Subcutaneous adipose tissue (tissue), 4 donors: ENCODE results near the gene KMT2C. TPM values are rescaled to one million over a fixed set of nuclear protein-coding genes. Genes with fewer than 3 reads are reported as not detected.

Experiments used
- CTCF ChIP-seq: fragments of 450-650 bp; IDR thresholded peaks from one replicate; pipeline ENCODE4 v1.5.1; 2016; ENCODE audit warnings: low read depth, mild to moderate bottlenecking, control low read depth, antibody characterized with exemption, moderate library complexity
- total RNA-seq, 4 donors: library from RNA; depleted of rRNA; stranded (reverse); fragments of >200 nt; gene quantifications; one replicate each; pipeline ENCODE4 v1.1.0, GENCODE V29; 2016

Gene KMT2C
- total RNA-seq, 4 donors from 2014 or later: 68.7 to 86.8 (median 70.5) TPM

- TF ChIP-seq CTCF: no peak
Measured at GRCh38 chr7:152419473-152420429, 16.1 kb downstream of the KMT2C start.

DNA sequence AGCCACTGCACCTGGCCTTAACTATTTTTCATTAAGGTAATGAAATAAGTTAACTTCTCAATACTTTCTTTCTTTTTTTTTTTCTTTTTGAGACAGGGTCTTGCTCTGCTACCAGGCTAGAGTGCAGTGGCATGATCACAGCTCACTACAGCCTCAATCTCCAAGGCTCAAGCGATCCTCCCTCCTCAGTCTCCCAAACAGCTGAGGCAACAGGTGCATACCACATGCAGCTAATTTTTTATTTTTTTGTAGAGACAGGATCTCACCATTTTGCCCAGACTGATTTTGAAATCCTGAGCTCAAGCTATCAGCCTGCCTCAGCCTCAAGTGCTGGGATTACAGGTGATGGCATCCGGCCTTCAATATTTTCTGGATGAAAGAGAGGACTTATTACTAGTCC lies 21.0 kb downstream of the KMT2C start:
- no peak for TF ChIP-seq CTCF

GRCh38 chr7:152411389-152411788 lies 24.4 kb downstream of the KMT2C start:
- TF ChIP-seq CTCF: no peak

- TF ChIP-seq CTCF: no peak
Measured at GRCh38 chr7:152406491-152406890, 29.3 kb downstream of the KMT2C start.

- no peak for TF ChIP-seq CTCF
Measured at GRCh38 chr7:152403726-152404125, 32.1 kb downstream of the KMT2C start.

- TF ChIP-seq CTCF: no peak
Measured at GRCh38 chr7:152402384-152403250, 33.2 kb downstream of the KMT2C start.

- no peak for TF ChIP-seq CTCF
Measured at GRCh38 chr7:152399344-152399743, 36.5 kb downstream of the KMT2C start.
